ENCODE measurements around the gene HPS1. TPM values are rescaled to one million over a fixed set of nuclear protein-coding genes. Genes with fewer than 3 reads are reported as not detected.

The HPS1 gene
- total RNA-seq, 1 donor from 2014 or later = 34.7 TPM

DNA sequence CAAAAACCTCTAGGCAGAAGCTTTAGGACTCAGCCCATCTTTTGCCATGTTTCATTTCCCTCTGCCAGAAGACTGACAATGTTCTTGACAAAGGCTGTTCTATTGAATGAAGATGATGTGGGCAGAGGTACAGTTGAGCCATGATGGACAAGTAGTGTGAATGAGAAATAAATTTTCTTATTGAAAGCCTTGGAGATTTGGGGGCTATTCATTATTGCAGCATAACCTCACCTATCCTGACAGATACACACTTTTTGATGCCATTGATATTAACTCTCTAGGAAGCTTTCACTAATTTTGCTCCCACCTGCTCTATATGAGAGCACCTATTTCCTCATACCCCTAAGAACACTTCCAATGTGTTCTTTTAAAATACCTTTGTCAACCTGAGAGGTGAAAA is 36.9 kb upstream of the HPS1 start:
- TF ChIP-seq EZH2 (IDR thresholded peaks at IDR 0.05; ENCODE audit: insufficient read depth, low read length) = no peak
- TF ChIP-seq, protein P1, sequence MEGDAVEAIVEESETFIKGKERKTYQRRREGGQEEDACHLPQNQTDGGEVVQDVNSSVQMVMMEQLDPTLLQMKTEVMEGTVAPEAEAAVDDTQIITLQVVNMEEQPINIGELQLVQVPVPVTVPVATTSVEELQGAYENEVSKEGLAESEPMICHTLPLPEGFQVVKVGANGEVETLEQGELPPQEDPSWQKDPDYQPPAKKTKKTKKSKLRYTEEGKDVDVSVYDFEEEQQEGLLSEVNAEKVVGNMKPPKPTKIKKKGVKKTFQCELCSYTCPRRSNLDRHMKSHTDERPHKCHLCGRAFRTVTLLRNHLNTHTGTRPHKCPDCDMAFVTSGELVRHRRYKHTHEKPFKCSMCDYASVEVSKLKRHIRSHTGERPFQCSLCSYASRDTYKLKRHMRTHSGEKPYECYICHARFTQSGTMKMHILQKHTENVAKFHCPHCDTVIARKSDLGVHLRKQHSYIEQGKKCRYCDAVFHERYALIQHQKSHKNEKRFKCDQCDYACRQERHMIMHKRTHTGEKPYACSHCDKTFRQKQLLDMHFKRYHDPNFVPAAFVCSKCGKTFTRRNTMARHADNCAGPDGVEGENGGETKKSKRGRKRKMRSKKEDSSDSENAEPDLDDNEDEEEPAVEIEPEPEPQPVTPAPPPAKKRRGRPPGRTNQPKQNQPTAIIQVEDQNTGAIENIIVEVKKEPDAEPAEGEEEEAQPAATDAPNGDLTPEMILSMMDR (IDR thresholded peaks at IDR 0.05; ENCODE audit: insufficient read depth, low read depth, low read length) = no peak

DNA sequence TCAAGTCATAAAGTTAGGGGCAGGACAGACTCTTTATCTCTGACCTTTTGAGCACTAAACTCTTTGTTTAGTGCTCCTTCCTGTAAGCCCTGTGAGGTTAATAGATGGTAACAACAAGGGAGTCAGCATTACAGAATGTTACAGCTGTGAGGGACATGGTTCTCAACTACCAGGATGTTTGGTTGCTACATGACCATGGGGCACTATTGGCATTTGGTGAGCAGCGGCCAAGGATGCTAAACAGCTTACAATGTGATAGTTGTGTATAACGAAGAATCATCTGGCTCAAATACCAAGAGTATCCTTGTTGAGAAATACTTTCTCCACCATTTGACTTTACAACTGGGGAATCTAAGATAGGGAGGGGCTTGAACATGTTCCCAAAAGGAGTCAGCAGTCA is 35.4 kb upstream of the HPS1 start:
- no peak for FAIRE-seq
- no peaks in the 10 kb centered on the region for H3K27me3 ChIP-seq (ENCODE audit: insufficient read depth, low read length)

More for the DNA sequence above, 36.9 kb upstream of the HPS1 start:
- H3K27ac Mint-ChIP-seq (ENCODE audit: unreplicated experiment) = no peak overlapping the region
- Histone ChIP-seq H3K9ac (ENCODE audit: low read length) (no peak overlapping the region), H3K27me3 (ENCODE audit: insufficient read depth, low read length) (no peaks in the 10 kb centered on the region), H4K20me1 (ENCODE audit: insufficient read depth, low read length) (no peaks in the 10 kb centered on the region), H2AFZ (ENCODE audit: low read depth, low read length) (no peak overlapping the region), H3K27ac (ENCODE audit: low read depth, low read length) (no peak overlapping the region), H3K79me2 (ENCODE audit: insufficient read depth, low read length) (no peaks in the 10 kb centered on the region), H3K4me3 (ENCODE audit: insufficient read depth, low read depth, low read length) (no peak overlapping the region), H3K36me3 (ENCODE audit: insufficient read depth, low read length) (no peaks in the 10 kb centered on the region), H3K4me1 (ENCODE audit: insufficient read depth, low read length) (peaks cover 10% of the 10 kb centered on the region), H3K9me3 (ENCODE audit: insufficient read depth, low read depth, low read length) (no peaks in the 10 kb centered on the region), H3K4me2 (ENCODE audit: low read length) (no peak overlapping the region)
- no peak overlapping the region for H3K4me3 Mint-ChIP-seq (ENCODE audit: unreplicated experiment)
- no peak for DNase-seq (ENCODE audit: low read depth)
- H3K9me3 Mint-ChIP-seq (ENCODE audit: unreplicated experiment) = no peaks in the 10 kb centered on the region
- no peaks in the 10 kb centered on the region for H3K36me3 Mint-ChIP-seq (ENCODE audit: low read depth, unreplicated experiment)
- H3K4me1 Mint-ChIP-seq (ENCODE audit: low read depth, unreplicated experiment) = peaks cover 21% of the 10 kb centered on the region
- H3K27me3 Mint-ChIP-seq (ENCODE audit: low read depth, unreplicated experiment) = no peaks in the 10 kb centered on the region
- FAIRE-seq = no peak

DNA sequence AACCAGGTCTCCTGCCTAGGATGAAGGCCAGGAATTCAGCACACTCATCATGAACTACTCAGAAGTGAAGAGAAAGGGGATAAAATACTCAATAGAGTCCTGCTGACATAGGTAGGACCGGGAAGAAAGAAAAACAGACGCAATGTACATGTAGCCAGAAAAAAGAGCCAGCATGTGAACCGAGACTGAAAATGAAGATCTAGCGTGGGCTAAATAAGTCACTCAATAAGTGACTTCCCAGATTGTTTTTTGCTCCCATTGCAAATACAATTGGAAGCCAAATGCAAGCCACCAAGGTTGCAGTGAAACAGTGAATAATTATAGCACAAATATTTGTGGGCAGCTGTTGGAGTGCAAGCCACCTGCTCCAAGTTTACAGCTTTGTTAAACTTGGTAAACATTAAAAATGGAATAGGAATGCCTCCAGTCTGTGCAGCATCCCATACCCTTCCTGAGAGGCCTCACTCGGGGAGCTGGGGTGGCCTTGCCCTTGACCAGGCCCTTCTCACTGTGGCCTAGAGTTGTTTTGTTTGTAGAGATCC is 34.7 kb upstream of the HPS1 start:
- Histone ChIP-seq H4K20me1 (ENCODE audit: insufficient read depth, low read length) (no peaks in the 10 kb centered on the region), H3K9me3 (ENCODE audit: insufficient read depth, low read depth, low read length) (no peaks in the 10 kb centered on the region), H2AFZ (ENCODE audit: low read depth, low read length) (no peak overlapping the region), H3K9ac (ENCODE audit: low read length) (no peak overlapping the region), H3K4me1 (ENCODE audit: insufficient read depth, low read length) (peaks cover 8% of the 10 kb centered on the region), H3K79me2 (ENCODE audit: insufficient read depth, low read length) (no peaks in the 10 kb centered on the region), H3K36me3 (ENCODE audit: insufficient read depth, low read length) (no peaks in the 10 kb centered on the region), H3K27ac (ENCODE audit: low read depth, low read length) (no peak overlapping the region), H3K27me3 (ENCODE audit: insufficient read depth, low read length) (no peaks in the 10 kb centered on the region), H3K4me3 (ENCODE audit: insufficient read depth, low read depth, low read length) (no peak overlapping the region), H3K4me2 (ENCODE audit: low read length) (no peak overlapping the region)
- FAIRE-seq (no peak), DNase-seq (ENCODE audit: low read depth) (no peak)
- H3K9me3 Mint-ChIP-seq (ENCODE audit: unreplicated experiment) = no peaks in the 10 kb centered on the region
- H3K4me3 Mint-ChIP-seq (ENCODE audit: unreplicated experiment) = no peak overlapping the region
- no peak overlapping the region for H3K27ac Mint-ChIP-seq (ENCODE audit: unreplicated experiment)
- peaks cover 25% of the 10 kb centered on the region for H3K4me1 Mint-ChIP-seq (ENCODE audit: low read depth, unreplicated experiment)
- no peaks in the 10 kb centered on the region for H3K27me3 Mint-ChIP-seq (ENCODE audit: low read depth, unreplicated experiment)
- TF ChIP-seq EZH2 (IDR thresholded peaks at IDR 0.05; ENCODE audit: insufficient read depth, low read length) = no peak
- TF ChIP-seq, protein P1 (IDR thresholded peaks at IDR 0.05; ENCODE audit: insufficient read depth, low read depth, low read length) = no peak
- H3K36me3 Mint-ChIP-seq (ENCODE audit: low read depth, unreplicated experiment) = no peaks in the 10 kb centered on the region

More for the DNA sequence above, 35.4 kb upstream of the HPS1 start:
- Mint-ChIP-seq H3K4me1 (ENCODE audit: low read depth, unreplicated experiment) (peaks cover 28% of the 10 kb centered on the region), H3K27me3 (ENCODE audit: low read depth, unreplicated experiment) (no peaks in the 10 kb centered on the region), H3K27ac (ENCODE audit: unreplicated experiment) (no peak overlapping the region), H3K36me3 (ENCODE audit: low read depth, unreplicated experiment) (no peaks in the 10 kb centered on the region), H3K4me3 (ENCODE audit: unreplicated experiment) (no peak overlapping the region), H3K9me3 (ENCODE audit: unreplicated experiment) (no peaks in the 10 kb centered on the region)
- peaks cover 10% of the 10 kb centered on the region for H3K4me1 ChIP-seq (ENCODE audit: insufficient read depth, low read length)
- no peak overlapping the region for H3K4me3 ChIP-seq (ENCODE audit: insufficient read depth, low read depth, low read length)
- no peak overlapping the region for H2AFZ ChIP-seq (ENCODE audit: low read depth, low read length)
- no peak overlapping the region for H3K27ac ChIP-seq (ENCODE audit: low read depth, low read length)
- no peak overlapping the region for H3K4me2 ChIP-seq (ENCODE audit: low read length)
- TF ChIP-seq, protein P1 (IDR thresholded peaks at IDR 0.05; ENCODE audit: insufficient read depth, low read depth, low read length) = no peak
- TF ChIP-seq EZH2 (IDR thresholded peaks at IDR 0.05; ENCODE audit: insufficient read depth, low read length) = no peak
- no peaks in the 10 kb centered on the region for H4K20me1 ChIP-seq (ENCODE audit: insufficient read depth, low read length)
- no peak overlapping the region for H3K9ac ChIP-seq (ENCODE audit: low read length)
- no peaks in the 10 kb centered on the region for H3K79me2 ChIP-seq (ENCODE audit: insufficient read depth, low read length)
- H3K9me3 ChIP-seq (ENCODE audit: insufficient read depth, low read depth, low read length) = no peaks in the 10 kb centered on the region
- no peak for DNase-seq (ENCODE audit: low read depth)
- H3K36me3 ChIP-seq (ENCODE audit: insufficient read depth, low read length) = no peaks in the 10 kb centered on the region
